K562 treated with DMSO at 1 percent for 12 hours (cell line): ENCODE data around the gene BEX2. TPM values are rescaled to one million over a fixed set of nuclear protein-coding genes. Genes with fewer than 3 reads are reported as not detected.

ENCODE experiments used
- total RNA-seq: library from RNA; unstranded; fragments of 300-600 nt; gene quantifications from 2 replicates; pipeline ENCODE4 v1.2.3, GENCODE V29; 2022; ENCODE audit not compliant: insufficient read depth

BEX2 gene
- 39.0 and 45.3 TPM in 2 replicates for total RNA-seq

GRCh38 chrX:103310555-103311398 is at the start of gene BEX2:
Gene BEX2 (minus strand): TSS chrX:103310990. CDS start chrX:103309976, 1,014 bp downstream.

GRCh38 chrX:103356130-103356798 is 45.5 kb upstream of the BEX2 start, which contains the start of gene TCEAL9:
Gene TCEAL9 (plus strand): TSS chrX:103356506. CDS start chrX:103357685, 1,179 bp downstream.

GRCh38 chrX:103329991-103330390 is 19.2 kb upstream of the BEX2 start, which contains the start of gene TCEAL7:
Gene TCEAL7 (plus strand): TSS chrX:103330239. CDS start chrX:103331404, 1,165 bp downstream.

GRCh38 chrX:103276581-103277002 is 34.2 kb downstream of the BEX2 start, which contains the start of gene TCEAL5:
Gene TCEAL5 (minus strand): TSS chrX:103276750. CDS start chrX:103274563, 2,187 bp downstream.

Other genes starting within 250 kb of the BEX2 start
- not detected in 2 replicates for gene BEX1, start 246.8 kb downstream of the BEX2 start, total RNA-seq
- 1.3 and 1.6 TPM in 2 replicates for gene NXF3, start 217.8 kb downstream of the BEX2 start, total RNA-seq
- 94.4 and 160 TPM in 2 replicates for gene BEX4, start 95.9 kb downstream of the BEX2 start, total RNA-seq
- gene TCEAL8, start 55.8 kb downstream of the BEX2 start, total RNA-seq = 38.7 and 50.5 TPM in 2 replicates
- not detected in 2 replicates for gene TCEAL5, start 34.2 kb downstream of the BEX2 start, total RNA-seq
- gene TCEAL7, start 19.2 kb upstream of the BEX2 start, total RNA-seq = not detected in 2 replicates
- 63.3 and 64.1 TPM in 2 replicates for gene TCEAL9, start 45.5 kb upstream of the BEX2 start, total RNA-seq
- gene BEX3, start 65.5 kb upstream of the BEX2 start, total RNA-seq = not detected in 2 replicates
- gene RAB40A, start 208.5 kb upstream of the BEX2 start, total RNA-seq = 0.33 TPM in 1 of 2 replicates, not detected in the other